GM10248 (cell line): Measurements from ENCODE around the gene SLC45A1.

Source experiments
- CTCF ChIA-PET: fragments of 300-600 bp; sonication (Branson Sonifier 250); formaldehyde crosslinking; extraction: SDS; loops from one replicate; lab custom pipeline; 2021; ENCODE audit warnings: antibody characterized with exemption; lab: Yijun Ruan, JAX
- POLR2A ChIA-PET: fragments of 350-650 bp; sonication (Branson Sonifier 250); formaldehyde crosslinking; extraction: SDS; loops from one replicate; lab custom pipeline; 2020; ENCODE audit warnings: antibody characterized with exemption; lab: Yijun Ruan, JAX
- DNase-seq: peaks from one replicate; pipeline ENCODE4 v3.0.0; 2012; ENCODE audit errors: extremely low spot score
- CTCF ChIP-seq: IDR thresholded peaks from 2 replicates; pipeline ENCODE4 v1.5.1; 2012; ENCODE audit warnings: mild to moderate bottlenecking, low read depth; ENCODE audit errors: extremely low read depth, missing control alignments, control extremely low read depth

SLC45A1 gene

GRCh38 chr1:8364528-8365442 is 46.9 kb downstream of the SLC45A1 start:
- ChIA-PET CTCF (interaction anchor here (1.1 to 1.3 kb wide), 2 partner anchors 12 to 16 kb away, joined by 3 read pairs; no protein-coding TSS in a partner anchor), POLR2A (no interaction called here)
- no peak for TF ChIP-seq CTCF
- DNase-seq: no peak

- ChIA-PET CTCF (interaction anchor here (1.0 to 1.5 kb wide), 2 partner anchors 13 to 16 kb away, joined by 3 to 8 read pairs; no protein-coding TSS in a partner anchor), POLR2A (no interaction called here)
- no peak for TF ChIP-seq CTCF
- DNase-seq: no peak
These were observed 47.9 kb downstream of the SLC45A1 start for GRCh38 chr1:8365661-8366362.

- ChIA-PET POLR2A (no interaction called here), CTCF (interaction anchor here (1.1 to 1.4 kb wide), 5 partner anchors 9 to 42 kb away, joined by 3 to 6 read pairs (median 3); no protein-coding TSS in a partner anchor)
- no peak for TF ChIP-seq CTCF
- no peak for DNase-seq
These were observed 49.8 kb downstream of the SLC45A1 start for GRCh38 chr1:8367571-8368194.

- ChIA-PET POLR2A (no interaction called here), CTCF (interaction anchor here (0.7 to 1.3 kb wide), 5 partner anchors 8 to 354 kb away, joined by 3 read pairs; no protein-coding TSS in a partner anchor)
- TF ChIP-seq CTCF: no peak
- no peak for DNase-seq
These were observed 51.2 kb downstream of the SLC45A1 start for GRCh38 chr1:8368956-8369639.

- CTCF ChIA-PET: interaction anchor here (0.8 to 1.8 kb wide), 6 partner anchors 11 to 355 kb away, joined by 3 to 8 read pairs (median 3); no protein-coding TSS in a partner anchor
- TF ChIP-seq CTCF: no peak
- POLR2A ChIA-PET: no interaction called here
- DNase-seq: no peak
These were observed 52.4 kb downstream of the SLC45A1 start for GRCh38 chr1:8370046-8370881.
